Measurements from ENCODE around the gene EIF4E1B.

DNA sequence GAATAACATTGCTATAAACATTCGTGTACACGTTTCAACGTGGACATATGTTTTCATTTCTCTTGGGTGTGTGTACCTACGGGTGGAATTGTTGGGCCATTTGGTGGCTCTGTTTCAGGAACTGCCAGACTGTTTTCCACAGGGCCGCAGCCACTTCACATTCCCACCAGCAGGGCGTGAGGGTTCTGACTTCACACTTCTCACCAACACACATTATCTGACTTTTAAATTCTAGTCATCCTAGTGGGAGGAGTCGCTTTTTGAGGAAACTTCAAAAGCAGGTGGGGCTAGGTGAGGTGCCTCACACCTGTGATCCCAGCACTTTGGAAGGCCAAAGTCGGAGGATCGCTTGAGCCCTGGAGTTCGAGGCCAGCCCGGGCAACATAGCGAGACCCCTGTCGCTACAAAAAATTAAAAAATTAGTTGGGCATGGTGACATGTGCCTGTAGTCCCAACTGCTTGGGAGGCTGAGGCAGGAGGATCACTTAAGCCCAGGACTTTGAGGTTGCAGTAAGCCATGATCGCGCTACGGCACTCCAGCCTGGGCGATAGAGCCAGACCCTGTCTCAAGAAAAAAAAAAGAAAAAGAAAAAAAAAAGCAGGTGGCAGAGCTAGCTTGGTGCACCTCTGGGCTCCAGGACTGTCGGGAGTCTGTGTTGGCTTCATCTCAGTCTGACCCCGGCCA is 45.3 kb downstream of the EIF4E1B start:
- TF ChIP-seq POLR2A (IDR thresholded peaks at IDR 0.05), result no peak
- TF ChIP-seq, protein P1, sequence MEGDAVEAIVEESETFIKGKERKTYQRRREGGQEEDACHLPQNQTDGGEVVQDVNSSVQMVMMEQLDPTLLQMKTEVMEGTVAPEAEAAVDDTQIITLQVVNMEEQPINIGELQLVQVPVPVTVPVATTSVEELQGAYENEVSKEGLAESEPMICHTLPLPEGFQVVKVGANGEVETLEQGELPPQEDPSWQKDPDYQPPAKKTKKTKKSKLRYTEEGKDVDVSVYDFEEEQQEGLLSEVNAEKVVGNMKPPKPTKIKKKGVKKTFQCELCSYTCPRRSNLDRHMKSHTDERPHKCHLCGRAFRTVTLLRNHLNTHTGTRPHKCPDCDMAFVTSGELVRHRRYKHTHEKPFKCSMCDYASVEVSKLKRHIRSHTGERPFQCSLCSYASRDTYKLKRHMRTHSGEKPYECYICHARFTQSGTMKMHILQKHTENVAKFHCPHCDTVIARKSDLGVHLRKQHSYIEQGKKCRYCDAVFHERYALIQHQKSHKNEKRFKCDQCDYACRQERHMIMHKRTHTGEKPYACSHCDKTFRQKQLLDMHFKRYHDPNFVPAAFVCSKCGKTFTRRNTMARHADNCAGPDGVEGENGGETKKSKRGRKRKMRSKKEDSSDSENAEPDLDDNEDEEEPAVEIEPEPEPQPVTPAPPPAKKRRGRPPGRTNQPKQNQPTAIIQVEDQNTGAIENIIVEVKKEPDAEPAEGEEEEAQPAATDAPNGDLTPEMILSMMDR (IDR thresholded peaks at IDR 0.05), result no peak
- no peak for TF ChIP-seq POLR2AphosphoS5 (IDR thresholded peaks at IDR 0.05)
- no peak for TF ChIP-seq EP300 (IDR thresholded peaks at IDR 0.05)
